Lower leg skin (tissue), 3 donors: Measurements from ENCODE around the gene CETN1.

Source experiments
- POLR2A ChIP-seq, 2 donors: fragments of 450-650 bp; IDR thresholded peaks; one replicate each; pipeline ENCODE4 v1.6.1; 2016 to 2017; ENCODE audit warnings: antibody characterized with exemption in 2 of 2, mild to moderate bottlenecking in 1 of 2, moderate library complexity in 1 of 2
- TF ChIP-seq, protein P1 (sequence below), 3 donors: fragments of 450-650 bp; IDR thresholded peaks; one replicate each; pipeline ENCODE4 v1.5.1; 2016; ENCODE audit warnings: antibody characterized with exemption in 3 of 3, mild to moderate bottlenecking in 3 of 3, moderate library complexity in 2 of 3

- TF ChIP-seq, protein P1, sequence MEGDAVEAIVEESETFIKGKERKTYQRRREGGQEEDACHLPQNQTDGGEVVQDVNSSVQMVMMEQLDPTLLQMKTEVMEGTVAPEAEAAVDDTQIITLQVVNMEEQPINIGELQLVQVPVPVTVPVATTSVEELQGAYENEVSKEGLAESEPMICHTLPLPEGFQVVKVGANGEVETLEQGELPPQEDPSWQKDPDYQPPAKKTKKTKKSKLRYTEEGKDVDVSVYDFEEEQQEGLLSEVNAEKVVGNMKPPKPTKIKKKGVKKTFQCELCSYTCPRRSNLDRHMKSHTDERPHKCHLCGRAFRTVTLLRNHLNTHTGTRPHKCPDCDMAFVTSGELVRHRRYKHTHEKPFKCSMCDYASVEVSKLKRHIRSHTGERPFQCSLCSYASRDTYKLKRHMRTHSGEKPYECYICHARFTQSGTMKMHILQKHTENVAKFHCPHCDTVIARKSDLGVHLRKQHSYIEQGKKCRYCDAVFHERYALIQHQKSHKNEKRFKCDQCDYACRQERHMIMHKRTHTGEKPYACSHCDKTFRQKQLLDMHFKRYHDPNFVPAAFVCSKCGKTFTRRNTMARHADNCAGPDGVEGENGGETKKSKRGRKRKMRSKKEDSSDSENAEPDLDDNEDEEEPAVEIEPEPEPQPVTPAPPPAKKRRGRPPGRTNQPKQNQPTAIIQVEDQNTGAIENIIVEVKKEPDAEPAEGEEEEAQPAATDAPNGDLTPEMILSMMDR (IDR thresholded peaks at IDR 0.05): no peak
- TF ChIP-seq POLR2A (IDR thresholded peaks at IDR 0.05): no peak
Observed at GRCh38 chr18:618618-619017, 38.4 kb downstream of the CETN1 start.
